Urothelium cell line (cell line): ENCODE data around the gene CCDC187.
"Not testable (repeated sequence)": the region's sequence is repeated elsewhere in the genome, so short reads cannot be mapped to it uniquely, and the experiment has no call there.

Experiments
- DNase-seq: peaks from one replicate; pipeline ENCODE4 v3.0.0; 2011; ENCODE audit warnings: low spot score, mixed read lengths
- FAIRE-seq: peaks from 2 replicates; lab custom pipeline; 2011; peaks lifted over from hg19 to GRCh38; lab: Jason Lieb, UNC

Gene CCDC187

DNA sequence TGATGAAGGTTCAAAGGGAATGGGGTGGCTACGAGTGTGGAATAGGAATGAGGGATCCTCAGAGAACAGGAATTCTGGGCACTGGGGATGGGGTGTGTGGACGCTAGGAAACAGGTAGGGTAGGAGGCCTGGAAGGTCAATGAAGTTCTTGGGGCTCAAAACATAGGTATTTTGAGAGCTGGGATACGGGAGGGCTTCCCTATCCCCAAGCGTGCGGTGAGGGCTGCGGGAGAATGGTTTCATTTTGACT lies 59.0 kb downstream of the CCDC187 start:
- no peak for FAIRE-seq

DNA sequence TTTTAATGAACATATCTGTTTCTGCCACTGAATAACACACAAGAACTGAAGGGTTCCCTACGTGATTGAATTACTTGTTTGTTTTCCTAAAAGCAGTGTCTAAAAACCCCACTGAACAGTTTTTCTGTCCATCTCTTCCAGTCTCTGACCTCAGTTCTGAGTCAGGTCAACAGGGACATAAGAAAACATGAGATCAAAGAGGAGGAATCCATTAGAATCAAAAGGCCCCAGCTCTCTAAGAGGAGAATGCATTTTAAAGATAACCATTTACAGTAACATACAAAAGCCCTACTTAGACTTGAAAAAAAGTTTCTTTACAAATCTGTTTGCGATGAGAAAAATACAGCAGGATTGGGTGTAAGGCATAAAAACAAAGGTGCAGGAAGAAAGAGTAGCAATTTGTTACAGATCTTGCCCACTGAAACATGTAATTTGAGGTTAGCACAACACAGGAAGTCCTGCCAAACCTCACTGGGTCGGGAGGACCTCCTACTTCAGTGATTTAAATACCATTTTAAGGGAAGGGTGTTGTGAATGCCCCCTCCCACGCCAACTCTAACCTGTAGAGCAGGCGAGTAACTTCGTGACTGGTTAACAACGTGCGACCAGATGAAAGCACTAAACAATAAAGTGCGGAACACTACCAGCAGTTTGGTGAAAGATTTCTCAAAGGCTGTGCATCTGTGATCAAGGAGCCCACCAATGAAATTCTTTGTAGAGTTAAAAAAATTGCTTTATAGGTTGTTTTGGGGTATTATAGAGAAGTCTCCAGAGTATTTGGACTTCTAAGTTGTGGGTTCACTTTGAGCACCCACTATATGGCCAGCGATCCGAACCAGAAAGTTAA lies 59.5 kb downstream of the CCDC187 start:
- DNase-seq = no peak
- no peak for FAIRE-seq

More for the DNA sequence above, 59.0 kb downstream of the CCDC187 start:
- DNase-seq = no peak

DNA sequence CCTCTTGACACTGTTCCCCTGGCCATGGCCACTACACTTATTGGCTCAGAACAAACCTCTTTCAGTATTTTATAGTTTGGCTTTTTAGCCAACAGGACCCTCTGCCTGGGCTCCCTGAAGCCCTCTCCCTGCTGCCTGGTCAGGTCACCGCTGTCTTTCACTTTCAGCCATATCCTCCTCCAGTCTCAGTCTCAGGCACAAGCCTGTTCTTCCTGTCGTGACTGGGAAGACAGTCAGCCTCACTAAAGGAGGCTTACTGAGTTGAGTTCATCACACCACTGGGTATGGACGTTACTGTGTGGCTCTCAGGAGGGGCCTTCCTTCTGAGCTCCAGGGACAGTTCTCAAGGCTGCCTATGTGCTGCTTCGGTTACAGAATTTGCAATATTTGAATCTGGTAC lies 60.3 kb downstream of the CCDC187 start:
- no peak for DNase-seq
- FAIRE-seq = no peak

DNA sequence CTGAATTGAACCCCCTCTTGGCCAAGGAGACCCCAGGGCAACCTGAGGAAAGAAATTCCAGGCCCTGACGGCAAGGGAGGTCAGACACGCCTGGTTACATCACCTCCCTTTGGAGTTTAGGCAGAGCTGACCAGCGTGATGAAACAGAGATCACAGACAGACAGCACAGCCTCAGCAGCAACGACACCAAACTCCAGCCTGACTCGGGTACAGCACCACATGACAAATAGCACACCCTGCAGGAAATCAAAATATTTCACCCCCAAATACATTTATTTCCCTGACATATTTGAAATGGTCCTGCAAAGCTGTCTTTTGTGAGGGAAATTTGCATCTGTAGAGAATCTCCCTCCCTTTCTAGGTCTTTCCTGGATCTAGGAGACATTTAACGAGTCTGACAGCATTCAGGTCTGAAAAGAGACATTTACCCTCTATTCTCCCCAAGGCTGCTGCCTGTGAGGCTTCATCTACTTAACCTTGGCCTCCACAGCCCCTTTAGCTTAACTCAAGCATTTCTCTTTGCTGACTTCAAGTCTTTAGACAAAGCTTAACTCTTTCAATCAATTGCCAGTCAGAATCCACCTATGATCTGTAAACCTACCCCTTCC lies 60.9 kb downstream of the CCDC187 start:
- no peak for DNase-seq
- no peak for FAIRE-seq

DNA sequence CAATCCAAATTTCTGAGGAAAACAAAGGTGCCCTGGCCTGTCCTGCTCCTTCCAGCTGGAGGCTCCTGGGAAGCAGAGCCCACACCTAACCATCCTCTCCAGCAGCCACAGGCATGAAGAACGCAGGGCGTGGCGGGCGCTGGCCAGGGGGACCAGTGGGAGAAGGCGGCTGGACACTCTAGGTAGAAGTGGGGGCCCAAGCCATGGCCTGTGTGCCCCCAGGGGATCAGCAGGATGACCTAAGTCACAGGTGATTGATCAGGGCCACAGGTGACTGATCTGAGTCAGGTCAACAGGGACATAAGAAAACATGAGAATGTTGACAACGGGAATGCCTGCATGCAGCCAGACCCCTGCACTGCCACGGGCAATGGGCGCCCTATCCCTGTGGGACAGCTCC lies 61.6 kb downstream of the CCDC187 start:
- DNase-seq = no peak
- FAIRE-seq = no peak

DNA sequence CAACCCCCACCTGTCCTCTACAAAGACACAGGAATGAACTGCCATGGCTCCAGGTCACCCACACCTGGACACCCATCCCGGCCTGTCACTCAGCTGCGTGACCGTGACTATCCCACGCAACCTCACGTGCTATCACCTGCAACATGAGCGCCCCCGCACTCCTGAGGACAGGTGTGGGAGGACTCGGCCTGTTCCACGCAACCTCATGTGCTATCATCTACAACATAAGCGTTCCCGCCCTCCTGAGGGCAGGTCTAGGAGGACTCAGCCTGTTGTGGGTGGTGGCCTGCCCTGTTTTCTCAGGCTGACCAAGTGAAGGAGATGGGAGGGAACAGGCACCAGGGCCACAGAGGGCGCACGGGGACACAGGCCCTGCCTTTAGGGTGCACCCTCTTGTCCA lies 62.4 kb downstream of the CCDC187 start:
- FAIRE-seq (no peak), DNase-seq (no peak)

DNA sequence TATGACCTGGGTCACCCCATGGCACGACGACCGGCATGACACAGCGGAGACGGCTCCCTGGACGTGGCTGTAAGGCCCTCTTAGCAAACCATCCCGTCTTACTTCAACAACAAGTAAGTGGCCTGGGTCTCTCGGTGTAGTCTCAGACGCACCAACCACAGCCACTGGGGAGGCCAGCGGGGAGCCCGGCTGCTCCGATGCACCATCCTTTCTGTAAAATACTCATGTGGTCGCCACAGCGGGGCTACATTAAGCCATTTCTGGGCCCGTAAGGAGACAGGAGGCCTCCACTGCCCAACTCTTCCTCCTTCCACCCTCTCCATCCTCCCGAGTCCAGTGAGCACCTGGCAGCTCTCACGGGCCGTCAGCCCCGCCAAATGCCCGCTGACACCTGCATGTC lies 63.0 kb downstream of the CCDC187 start:
- no peak for DNase-seq
- FAIRE-seq = no peak

DNA sequence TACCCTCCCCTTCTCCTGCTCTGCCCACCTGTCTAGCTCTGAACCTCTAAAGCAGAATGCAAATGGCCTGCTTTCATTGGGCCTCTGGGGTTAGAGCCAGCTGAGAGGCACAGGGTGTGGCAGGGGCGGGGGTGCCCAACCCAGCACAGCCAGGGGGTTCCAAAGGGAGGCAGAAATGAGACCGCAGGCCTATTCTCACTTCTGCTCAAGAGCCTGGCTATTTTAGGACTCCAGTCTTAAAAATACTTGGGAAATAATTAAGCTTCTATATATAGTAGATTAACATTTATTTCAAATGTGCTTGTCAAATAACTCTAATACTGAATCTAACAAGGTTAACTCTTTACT lies 63.9 kb downstream of the CCDC187 start:
- no peak for DNase-seq
- FAIRE-seq = no peak

DNA sequence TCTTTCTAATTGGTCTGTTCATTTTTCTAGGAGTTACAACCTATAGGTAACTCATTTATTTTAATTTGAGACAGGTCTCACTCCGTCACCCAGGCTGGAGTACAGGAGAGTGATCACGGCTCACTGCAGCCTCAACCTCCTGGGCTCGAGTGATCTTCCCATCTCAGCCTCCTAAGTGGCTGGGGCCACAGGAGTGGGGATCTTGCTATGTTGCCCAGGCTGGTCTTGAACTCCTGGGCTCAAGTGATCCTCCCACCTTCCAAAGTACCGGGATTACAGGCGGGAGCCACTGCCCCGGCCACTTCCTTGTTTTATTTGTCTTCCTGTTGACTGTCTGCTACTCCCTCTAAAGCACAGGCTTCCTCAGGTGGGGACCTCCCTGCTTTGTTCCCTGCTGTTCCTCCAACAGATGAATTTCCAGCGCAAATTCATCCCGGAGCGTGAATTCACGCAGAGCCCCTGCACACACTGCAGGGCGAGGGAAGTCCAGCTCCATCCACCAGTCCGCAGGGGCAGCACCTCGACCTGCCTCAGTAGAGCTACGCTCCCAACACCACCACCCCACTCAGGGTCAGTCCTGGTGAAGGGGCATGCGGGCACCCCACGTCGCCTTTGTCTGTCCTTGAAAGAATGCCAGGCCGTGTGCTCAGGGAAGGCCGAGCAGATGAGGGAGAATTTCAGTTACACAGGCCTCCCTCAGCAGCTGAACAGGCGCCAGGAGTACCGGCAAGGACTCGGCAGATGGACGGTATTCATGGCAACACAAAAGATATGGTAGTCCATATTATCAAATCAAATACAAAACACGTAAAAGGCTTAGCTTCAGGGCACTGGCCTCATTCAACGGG lies 64.5 kb downstream of the CCDC187 start:
- no peak for FAIRE-seq

DNA sequence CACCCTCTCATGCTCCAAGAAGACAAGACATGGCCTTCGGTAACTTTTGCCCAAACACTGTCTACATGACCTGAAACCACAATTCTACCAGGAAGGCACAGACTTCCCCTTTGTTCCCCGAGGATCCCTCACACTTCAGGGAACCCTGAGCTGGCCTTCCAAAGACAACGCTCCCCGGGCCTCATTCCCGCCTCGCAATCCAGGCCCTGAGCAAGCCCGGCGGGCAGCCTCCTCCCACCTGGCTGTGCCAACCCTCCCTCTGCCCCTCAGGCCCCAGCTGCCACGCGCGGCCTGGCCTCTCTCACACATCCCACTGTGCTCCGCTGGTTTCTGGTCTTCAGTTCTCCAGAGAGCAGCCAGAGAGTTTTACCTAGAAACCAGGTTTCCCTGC lies 65.6 kb downstream of the CCDC187 start:
- no peak for FAIRE-seq
- no peak for DNase-seq

More for the DNA sequence above, 64.5 kb downstream of the CCDC187 start:
- DNase-seq = no peak

DNA sequence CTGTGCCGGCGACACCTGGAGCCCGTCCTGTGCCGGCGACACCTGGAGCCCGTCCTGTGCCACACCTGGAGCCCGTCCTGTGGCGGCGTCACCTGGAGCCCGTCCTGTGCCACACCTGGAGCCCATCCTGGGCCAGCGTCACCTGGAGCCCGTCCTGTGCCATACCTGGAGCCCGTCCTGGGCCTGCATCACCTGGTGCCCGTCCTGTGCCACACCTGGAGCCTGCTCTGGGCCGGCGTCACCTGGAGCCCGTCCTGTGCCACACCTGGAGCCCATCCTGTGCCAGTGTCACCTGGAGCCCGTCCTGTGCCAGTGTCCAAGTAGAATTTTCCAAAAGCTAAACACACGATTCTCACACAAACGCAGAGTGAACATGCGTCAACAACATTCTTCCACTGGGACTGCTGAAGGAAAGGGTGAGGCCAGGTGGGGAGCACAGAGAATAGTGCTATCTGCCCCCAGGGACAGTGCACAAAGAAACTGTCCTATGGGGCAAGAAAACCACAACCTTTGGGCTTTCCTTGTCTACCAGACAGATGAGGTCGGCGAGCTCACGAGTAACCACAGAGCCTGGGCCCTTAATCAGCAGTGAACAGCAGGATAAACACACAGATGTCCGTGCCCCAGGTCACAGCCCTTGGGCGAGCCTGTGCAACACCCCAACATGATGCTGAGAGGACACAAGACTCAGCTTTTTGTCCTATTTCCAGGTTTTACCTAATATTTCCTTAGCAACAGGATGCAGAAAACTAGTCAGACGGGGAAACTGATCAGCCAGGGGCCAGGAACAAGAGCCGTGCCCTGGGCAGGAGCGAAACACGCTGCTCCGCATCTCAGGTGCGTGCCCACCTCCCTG lies 66.2 kb downstream of the CCDC187 start:
- DNase-seq (no peak), FAIRE-seq (no peak)

DNA sequence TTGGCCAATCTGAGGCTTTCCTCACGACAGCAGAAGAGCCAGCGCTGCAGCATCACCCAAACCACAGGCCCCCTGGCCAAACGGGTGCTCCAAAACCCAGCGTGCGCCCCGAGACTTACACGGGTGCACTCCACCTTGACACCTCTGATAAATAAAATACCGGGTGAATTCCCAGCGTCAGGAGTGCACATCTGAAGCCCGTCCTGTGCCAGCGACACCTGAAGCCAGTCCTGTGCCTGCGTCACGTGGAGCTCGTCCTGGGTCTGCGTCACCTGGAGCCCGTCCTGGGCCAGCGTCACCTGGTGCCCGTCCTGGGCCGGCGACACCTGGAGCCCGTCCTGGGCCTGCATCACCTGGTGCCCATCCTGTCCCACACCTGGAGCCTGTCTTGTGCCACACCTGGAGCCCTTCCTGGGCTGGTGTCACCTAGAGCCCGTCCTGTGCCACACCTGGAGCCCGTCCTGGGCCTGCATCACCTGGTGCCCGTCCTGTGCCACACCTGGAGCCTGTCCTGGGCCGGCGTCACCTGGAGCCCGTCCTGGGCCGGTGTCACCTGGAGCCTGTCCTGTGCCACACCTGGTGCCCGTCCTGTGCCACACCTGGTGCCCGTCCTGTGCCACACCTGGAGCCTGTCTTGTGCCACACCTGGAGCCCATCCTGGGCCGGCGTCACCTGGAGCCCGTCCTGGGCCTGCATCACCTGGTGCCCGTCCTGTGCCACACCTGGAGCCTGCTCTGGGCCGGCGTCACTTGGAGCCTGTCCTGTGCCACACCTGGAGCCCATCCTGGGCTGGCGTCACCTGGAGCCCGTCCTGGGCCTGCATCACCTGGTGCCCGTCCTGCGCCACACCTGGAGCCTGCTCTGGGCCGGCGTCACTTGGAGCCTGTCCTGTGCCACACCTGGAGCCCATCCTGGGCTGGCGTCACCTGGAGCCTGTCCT lies 67.2 kb downstream of the CCDC187 start:
- FAIRE-seq, DNase-seq: not testable (repeated sequence)

DNA sequence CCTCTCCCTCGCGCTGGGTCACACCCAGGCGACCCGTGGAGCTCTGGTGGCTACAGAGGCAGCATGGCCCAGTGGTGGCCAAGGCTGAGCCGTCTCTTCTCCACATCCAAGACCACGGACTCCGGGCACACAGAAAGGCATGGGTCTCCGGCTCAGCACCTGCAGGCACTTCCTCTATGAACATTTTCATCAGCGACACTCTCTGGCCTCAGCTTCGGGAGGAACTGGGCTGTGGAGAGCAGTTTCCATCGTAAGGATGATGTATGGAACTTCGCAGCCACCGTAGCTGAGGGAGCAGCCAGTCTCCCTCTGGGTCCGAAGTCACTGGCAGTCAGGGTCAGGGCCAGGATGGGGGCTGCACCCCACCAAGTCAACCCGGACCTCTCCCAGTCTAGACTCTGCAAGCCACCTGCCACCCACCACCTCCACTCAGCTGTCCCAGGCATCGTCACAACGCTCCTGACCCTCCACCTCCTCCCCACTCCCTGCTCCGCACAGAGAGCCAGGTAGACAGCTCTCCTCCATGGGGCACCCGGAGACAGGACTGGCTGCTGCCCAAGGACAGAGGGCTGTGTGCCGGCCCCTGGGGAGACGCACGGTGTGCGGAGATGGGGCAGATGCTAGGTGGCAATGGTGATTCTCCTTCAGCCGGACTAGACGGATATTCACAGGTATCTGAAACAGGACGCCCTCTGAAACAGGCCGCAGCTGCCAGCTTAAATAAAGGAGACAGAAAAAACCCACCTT lies 68.0 kb downstream of the CCDC187 start:
- no peak for DNase-seq
- no peak for FAIRE-seq

DNA sequence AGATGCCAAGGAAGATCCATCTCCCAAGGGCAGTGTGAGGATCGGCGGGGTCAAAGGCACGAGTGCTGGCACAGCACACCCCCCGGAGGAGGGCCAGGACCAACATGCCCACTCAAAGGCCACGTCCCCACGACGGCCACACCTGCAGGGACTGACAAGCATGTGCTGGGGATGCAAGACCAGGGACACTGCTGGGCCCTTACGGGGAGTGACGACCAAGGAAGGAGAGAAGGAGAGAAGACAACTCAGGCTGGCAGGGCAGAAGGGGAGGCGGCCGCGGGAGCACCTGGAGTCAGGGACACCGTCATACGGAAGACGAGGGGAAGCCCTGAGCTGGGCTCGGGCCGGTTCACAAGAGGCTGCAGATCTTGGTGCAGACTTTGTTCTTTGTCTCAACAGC lies 68.7 kb downstream of the CCDC187 start:
- DNase-seq (no peak), FAIRE-seq (no peak)

DNA sequence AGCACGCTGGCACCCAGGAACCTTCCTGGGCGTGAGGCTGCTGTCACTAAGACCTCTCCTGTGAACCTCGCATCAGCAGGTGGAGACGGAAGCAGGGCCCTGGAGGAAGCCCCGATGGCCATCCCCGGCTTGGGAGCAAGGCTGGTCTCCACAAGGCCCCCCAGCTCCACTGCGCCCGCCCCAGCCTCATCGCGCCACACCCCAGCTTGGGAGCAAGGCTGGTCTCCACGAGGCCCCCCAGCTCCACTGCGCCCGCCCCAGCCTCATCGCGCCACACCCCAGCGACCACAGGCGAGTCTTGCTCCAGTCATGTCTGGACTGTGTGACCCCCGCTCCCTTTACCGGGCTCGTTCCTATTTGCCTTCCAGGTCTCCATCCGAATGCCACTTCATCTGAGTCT lies 69.3 kb downstream of the CCDC187 start:
- no peak for FAIRE-seq

DNA sequence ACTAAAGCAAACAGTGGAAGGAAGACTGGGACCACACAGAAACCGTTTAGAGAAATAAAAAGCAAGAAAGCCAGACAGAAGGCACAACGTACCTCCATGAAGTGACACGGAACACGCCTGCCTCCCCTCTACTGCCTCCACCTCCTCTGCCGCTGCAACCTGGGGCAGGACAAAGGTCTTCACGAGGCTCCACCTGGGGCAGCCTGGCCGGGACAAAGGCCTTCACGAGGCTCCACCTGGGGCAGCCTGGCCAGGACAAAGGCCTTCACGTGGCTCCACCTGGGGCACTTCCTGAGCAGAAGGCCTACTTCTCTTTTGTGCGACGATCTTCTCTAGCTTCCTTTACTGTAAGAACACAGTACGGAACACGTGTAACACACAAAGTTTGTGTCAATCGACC lies 70.0 kb downstream of the CCDC187 start:
- no peak for DNase-seq
- no peak for FAIRE-seq

More for the DNA sequence above, 69.3 kb downstream of the CCDC187 start:
- no peak for DNase-seq

DNA sequence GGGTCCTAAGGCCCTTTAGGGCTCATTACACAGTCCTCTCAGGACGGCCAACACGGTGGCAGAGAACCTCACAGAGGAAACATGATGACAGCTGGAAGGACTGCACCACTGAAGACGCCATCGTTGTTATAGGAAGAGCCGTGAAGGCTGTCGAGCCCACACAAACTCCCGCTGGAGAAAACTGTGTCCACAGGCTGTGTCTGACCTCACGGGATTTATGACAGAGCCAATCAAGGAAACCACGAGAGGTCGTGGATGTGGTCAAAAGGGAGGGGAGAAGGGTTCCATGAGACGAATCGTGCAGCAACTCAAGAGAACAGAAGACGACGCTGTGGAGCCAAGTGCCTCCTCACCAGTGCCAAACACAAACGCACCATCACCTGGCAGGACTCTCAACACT lies 70.5 kb downstream of the CCDC187 start:
- no peak for FAIRE-seq
- DNase-seq = no peak

DNA sequence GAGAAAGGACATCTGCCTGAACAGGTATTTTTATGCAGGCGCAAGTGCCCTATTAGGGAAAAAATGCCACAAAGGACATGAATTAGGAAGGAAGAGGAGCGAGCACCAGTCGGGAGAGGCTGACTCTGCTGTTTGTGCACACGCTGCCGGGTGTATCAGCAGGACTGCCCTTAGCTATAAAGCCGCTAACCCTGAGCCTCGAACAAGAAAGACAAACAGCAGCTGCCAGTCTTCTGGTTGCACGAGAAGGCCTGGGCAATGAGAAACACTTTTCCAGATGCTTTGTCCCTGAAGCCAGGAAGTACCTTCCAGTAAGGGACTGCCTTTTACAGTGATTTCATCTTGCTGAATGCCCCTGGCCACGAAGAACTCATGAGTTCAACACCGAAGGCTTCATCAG lies 70.9 kb downstream of the CCDC187 start:
- DNase-seq (no peak), FAIRE-seq (no peak)
